Neural progenitor cell (in vitro differentiated cells): ENCODE results near the gene TUBB.

ENCODE experiments used
- EZH2 ChIP-seq: fragments of 200-600 bp; sonication (generic); IDR thresholded peaks from 2 replicates; pipeline ENCODE4 v1.6.1; 2017; ENCODE audit warnings: antibody characterized with exemption, mild to moderate bottlenecking, moderate library complexity
- EZH2phosphoT487 ChIP-seq: fragments of 200-600 bp; sonication (generic); IDR thresholded peaks from 2 replicates; pipeline ENCODE4 v1.6.1; 2017; ENCODE audit warnings: antibody characterized with exemption
- TF ChIP-seq, protein P1 (sequence below): fragments of 200-600 bp; sonication (generic); IDR thresholded peaks from 2 replicates; pipeline ENCODE4 v1.5.1; 2017; ENCODE audit warnings: antibody characterized with exemption, mild to moderate bottlenecking

DNA sequence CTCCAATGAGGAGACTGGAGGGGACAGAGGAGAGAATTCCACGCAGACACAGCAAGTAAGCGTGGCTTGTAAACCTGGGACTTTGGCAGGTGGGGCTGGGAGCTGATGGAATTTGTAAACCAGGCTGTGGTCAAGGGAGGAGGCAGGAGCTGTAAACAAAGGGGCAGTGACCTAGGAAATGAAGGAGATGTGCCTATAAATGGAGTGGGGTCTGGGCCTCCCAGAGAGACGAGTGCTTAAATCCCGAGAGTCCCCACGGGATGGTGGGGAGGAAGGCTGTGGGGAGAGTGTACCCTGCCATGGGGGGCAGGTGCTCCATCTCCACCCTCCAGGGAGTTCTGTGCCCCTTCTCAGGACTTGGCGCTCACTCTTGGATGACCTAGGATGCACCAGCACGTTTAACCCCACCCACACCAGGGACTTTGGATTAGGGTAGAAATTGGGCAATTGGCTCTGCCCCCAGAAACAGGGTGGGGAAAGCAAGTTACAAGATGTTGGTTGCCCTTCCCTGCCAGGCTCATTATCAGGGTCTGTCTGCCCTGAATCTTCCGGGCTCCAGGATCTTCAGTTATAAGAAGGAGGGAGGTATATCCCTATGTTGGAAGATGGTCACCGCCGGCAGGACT lies 43.4 kb upstream of the TUBB start:
- TF ChIP-seq, protein P1, sequence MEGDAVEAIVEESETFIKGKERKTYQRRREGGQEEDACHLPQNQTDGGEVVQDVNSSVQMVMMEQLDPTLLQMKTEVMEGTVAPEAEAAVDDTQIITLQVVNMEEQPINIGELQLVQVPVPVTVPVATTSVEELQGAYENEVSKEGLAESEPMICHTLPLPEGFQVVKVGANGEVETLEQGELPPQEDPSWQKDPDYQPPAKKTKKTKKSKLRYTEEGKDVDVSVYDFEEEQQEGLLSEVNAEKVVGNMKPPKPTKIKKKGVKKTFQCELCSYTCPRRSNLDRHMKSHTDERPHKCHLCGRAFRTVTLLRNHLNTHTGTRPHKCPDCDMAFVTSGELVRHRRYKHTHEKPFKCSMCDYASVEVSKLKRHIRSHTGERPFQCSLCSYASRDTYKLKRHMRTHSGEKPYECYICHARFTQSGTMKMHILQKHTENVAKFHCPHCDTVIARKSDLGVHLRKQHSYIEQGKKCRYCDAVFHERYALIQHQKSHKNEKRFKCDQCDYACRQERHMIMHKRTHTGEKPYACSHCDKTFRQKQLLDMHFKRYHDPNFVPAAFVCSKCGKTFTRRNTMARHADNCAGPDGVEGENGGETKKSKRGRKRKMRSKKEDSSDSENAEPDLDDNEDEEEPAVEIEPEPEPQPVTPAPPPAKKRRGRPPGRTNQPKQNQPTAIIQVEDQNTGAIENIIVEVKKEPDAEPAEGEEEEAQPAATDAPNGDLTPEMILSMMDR, result no peak
- TF ChIP-seq EZH2, result no peak
- TF ChIP-seq EZH2phosphoT487, result no peak
